Measurements from ENCODE around the gene FAM171A1. TPM values are rescaled to one million over a fixed set of nuclear protein-coding genes. Genes with fewer than 3 reads are reported as not detected.

FAM171A1 gene
- total RNA-seq, 2 donors from 2014 or later = 16.3 to 24.2 TPM

GRCh38 chr10:15213461-15213861 lies 157.6 kb downstream of the FAM171A1 start:
- no peak for DNase-seq (ENCODE audit: low spot score)
- Histone ChIP-seq H3K36me3 (peaks cover 0 to 6% of the 10 kb centered on the region in 2 donors), H3K4me1 (replicated peaks) (no peaks in the 10 kb centered on the region), H3K27me3 (replicated peaks; ENCODE audit: insufficient read depth) (no peaks in the 10 kb centered on the region), H3K4me3 (no peak overlapping the region), H3K27ac (no peak overlapping the region), H3K9me3 (no peaks in the 10 kb centered on the region)
- intact Hi-C loops (cut with DNase I) = loop anchor here (5.0 kb wide), 1 partner anchor 49 kb away; no protein-coding TSS in a partner anchor
- 94% methylated on average over 18 of the region's 18 CpGs for WGBS
- no peak for TF ChIP-seq POLR2AphosphoS5 (IDR thresholded peaks at IDR 0.05)
- TF ChIP-seq, protein P1, sequence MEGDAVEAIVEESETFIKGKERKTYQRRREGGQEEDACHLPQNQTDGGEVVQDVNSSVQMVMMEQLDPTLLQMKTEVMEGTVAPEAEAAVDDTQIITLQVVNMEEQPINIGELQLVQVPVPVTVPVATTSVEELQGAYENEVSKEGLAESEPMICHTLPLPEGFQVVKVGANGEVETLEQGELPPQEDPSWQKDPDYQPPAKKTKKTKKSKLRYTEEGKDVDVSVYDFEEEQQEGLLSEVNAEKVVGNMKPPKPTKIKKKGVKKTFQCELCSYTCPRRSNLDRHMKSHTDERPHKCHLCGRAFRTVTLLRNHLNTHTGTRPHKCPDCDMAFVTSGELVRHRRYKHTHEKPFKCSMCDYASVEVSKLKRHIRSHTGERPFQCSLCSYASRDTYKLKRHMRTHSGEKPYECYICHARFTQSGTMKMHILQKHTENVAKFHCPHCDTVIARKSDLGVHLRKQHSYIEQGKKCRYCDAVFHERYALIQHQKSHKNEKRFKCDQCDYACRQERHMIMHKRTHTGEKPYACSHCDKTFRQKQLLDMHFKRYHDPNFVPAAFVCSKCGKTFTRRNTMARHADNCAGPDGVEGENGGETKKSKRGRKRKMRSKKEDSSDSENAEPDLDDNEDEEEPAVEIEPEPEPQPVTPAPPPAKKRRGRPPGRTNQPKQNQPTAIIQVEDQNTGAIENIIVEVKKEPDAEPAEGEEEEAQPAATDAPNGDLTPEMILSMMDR (IDR thresholded peaks at IDR 0.05) = no peak
- TF ChIP-seq POLR2A (IDR thresholded peaks at IDR 0.05) = no peak

GRCh38 chr10:15211464-15211979 lies 159.6 kb downstream of the FAM171A1 start:
- Histone ChIP-seq H3K9me3 (no peaks in the 10 kb centered on the region), H3K27me3 (replicated peaks; ENCODE audit: insufficient read depth) (no peaks in the 10 kb centered on the region), H3K4me1 (replicated peaks) (no peaks in the 10 kb centered on the region), H3K36me3 (peaks cover 0 to 6% of the 10 kb centered on the region in 2 donors), H3K27ac (no peak overlapping the region), H3K4me3 (no peak overlapping the region)
- no peak for DNase-seq (ENCODE audit: low spot score)
- TF ChIP-seq POLR2AphosphoS5 (IDR thresholded peaks at IDR 0.05) (no peak), POLR2A (IDR thresholded peaks at IDR 0.05) (no peak)
- TF ChIP-seq, protein P1 (IDR thresholded peaks at IDR 0.05) = no peak
- intact Hi-C loops (cut with DNase I) = loop anchor here (5.0 kb wide), 1 partner anchor 51 kb away; no protein-coding TSS in a partner anchor
- 94% methylated on average over 6 of the region's 6 CpGs for WGBS

DNA sequence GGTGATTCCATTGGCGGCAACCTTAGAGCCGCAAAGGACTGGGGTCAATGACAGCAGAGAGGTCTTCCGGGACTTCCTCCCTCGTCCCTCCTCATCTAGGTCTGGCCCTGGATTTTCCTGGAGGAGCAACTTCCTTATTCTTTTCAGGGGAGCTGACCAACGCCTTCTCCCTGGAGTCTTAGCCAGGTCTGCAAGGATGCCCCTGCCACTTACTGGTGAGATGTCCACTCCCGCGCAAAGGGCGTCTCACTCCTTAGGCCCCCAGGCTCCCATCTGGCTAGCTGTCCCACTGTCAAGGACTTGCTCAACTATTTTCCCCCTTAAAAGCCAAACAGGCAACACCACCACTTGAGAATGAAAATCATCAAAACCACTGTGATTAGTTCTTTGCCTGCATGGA lies 160.6 kb downstream of the FAM171A1 start:
- no peak overlapping the region for H3K4me3 ChIP-seq
- 91% methylated on average over 8 of the region's 8 CpGs for WGBS
- H3K4me1 ChIP-seq (replicated peaks) = no peaks in the 10 kb centered on the region
- H3K36me3 ChIP-seq = peaks cover 0 to 6% of the 10 kb centered on the region in 2 donors
- no peak for TF ChIP-seq POLR2A (IDR thresholded peaks at IDR 0.05)
- no peak for TF ChIP-seq POLR2AphosphoS5 (IDR thresholded peaks at IDR 0.05)
- TF ChIP-seq, protein P1 (IDR thresholded peaks at IDR 0.05) = no peak
- H3K27me3 ChIP-seq (replicated peaks; ENCODE audit: insufficient read depth) = no peaks in the 10 kb centered on the region
- H3K27ac ChIP-seq = no peak overlapping the region
- H3K9me3 ChIP-seq = no peaks in the 10 kb centered on the region
- intact Hi-C loops (cut with DNase I) = loop anchor here (1.0 to 5.0 kb wide), 2 partner anchors 52 to 160 kb away; no protein-coding TSS in a partner anchor
- no peak for DNase-seq (ENCODE audit: low spot score)

- H3K36me3 ChIP-seq = peaks cover 0 to 6% of the 10 kb centered on the region in 2 donors
- TF ChIP-seq, protein P1 (IDR thresholded peaks at IDR 0.05) = peak; percentile 60 to 88 (median 78)
- no peak for TF ChIP-seq POLR2A (IDR thresholded peaks at IDR 0.05)
- TF ChIP-seq POLR2AphosphoS5 (IDR thresholded peaks at IDR 0.05) = peak; percentile 46
- H3K9me3 ChIP-seq = no peaks in the 10 kb centered on the region
- no peaks in the 10 kb centered on the region for H3K4me1 ChIP-seq (replicated peaks)
- intact Hi-C loops (cut with DNase I) = loop anchor here (1.0 to 5.0 kb wide), 2 partner anchors 52 to 160 kb away; no protein-coding TSS in a partner anchor
- no peak overlapping the region for H3K27ac ChIP-seq
- DNase-seq (ENCODE audit: low spot score) = peak; percentile 85
- no peak overlapping the region for H3K4me3 ChIP-seq
- WGBS = 21% methylated on average over 14 of the region's 14 CpGs
- no peaks in the 10 kb centered on the region for H3K27me3 ChIP-seq (replicated peaks; ENCODE audit: insufficient read depth)
Measured at GRCh38 chr10:15209827-15210509, 161.1 kb downstream of the FAM171A1 start.

Measured in prostate gland (tissue), 2 donors.